ENCODE results near the gene HOXC5. TPM values are rescaled to one million over a fixed set of nuclear protein-coding genes. Genes with fewer than 3 reads are reported as not detected.

HOXC5 gene
- total RNA-seq, 1 donor from 2014 or later = not detected

GRCh38 chr12:54045868-54046521 lies 13.1 kb downstream of the HOXC5 start:
- DNase-seq (ENCODE audit: low read depth in 2 of 2) = no peak

- no peak for DNase-seq (ENCODE audit: low read depth in 2 of 2)
Measured at GRCh38 chr12:54046809-54047159, 13.9 kb downstream of the HOXC5 start.

GRCh38 chr12:54047160-54047963 lies 14.5 kb downstream of the HOXC5 start:
- no peak for DNase-seq (ENCODE audit: low read depth in 2 of 2)

- DNase-seq (ENCODE audit: low read depth in 2 of 2) = no peak
Measured at GRCh38 chr12:54047964-54048303, 15.1 kb downstream of the HOXC5 start.

- DNase-seq (ENCODE audit: low read depth in 2 of 2) = no peak
Measured at GRCh38 chr12:54048406-54049093, 15.7 kb downstream of the HOXC5 start.

GRCh38 chr12:54049108-54049507 lies 16.3 kb downstream of the HOXC5 start:
- no peak for DNase-seq (ENCODE audit: low read depth in 2 of 2)

GRCh38 chr12:54050482-54050810 lies 17.6 kb downstream of the HOXC5 start:
- DNase-seq (ENCODE audit: low read depth in 2 of 2) = no peak

- no peak for DNase-seq (ENCODE audit: low read depth in 2 of 2)
Measured at GRCh38 chr12:54051026-54051842, 18.4 kb downstream of the HOXC5 start.

- DNase-seq (ENCODE audit: low read depth in 2 of 2) = no peak
Measured at GRCh38 chr12:54051874-54052437, 19.1 kb downstream of the HOXC5 start.

GRCh38 chr12:54052438-54053002 lies 19.7 kb downstream of the HOXC5 start:
- no peak for DNase-seq (ENCODE audit: low read depth in 2 of 2)

GRCh38 chr12:54053003-54053750 lies 20.3 kb downstream of the HOXC5 start:
- DNase-seq (ENCODE audit: low read depth in 2 of 2) = no peak

GRCh38 chr12:54053751-54054741 lies 21.2 kb downstream of the HOXC5 start, which contains the start of gene HOXC4:
TSS of gene HOXC4 (plus strand) at chr12:54053835. CDS start at chr12:54053923, 88 bp downstream.
- DNase-seq (ENCODE audit: low read depth in 2 of 2) = no peak

GRCh38 chr12:54054742-54055194 lies 21.9 kb downstream of the HOXC5 start:
- DNase-seq (ENCODE audit: low read depth in 2 of 2) = no peak

GRCh38 chr12:54055552-54055951 lies 22.7 kb downstream of the HOXC5 start:
- DNase-seq (ENCODE audit: low read depth in 2 of 2) = no peak

- DNase-seq (ENCODE audit: low read depth in 2 of 2) = no peak
Measured at GRCh38 chr12:54056110-54056509, 23.3 kb downstream of the HOXC5 start.

- DNase-seq (ENCODE audit: low read depth in 2 of 2) = no peak
Measured at GRCh38 chr12:54058128-54058768, 25.4 kb downstream of the HOXC5 start.

GRCh38 chr12:54059668-54060067 lies 26.8 kb downstream of the HOXC5 start:
- DNase-seq (ENCODE audit: low read depth in 2 of 2) = no peak

- DNase-seq (ENCODE audit: low read depth in 2 of 2) = no peak
Measured at GRCh38 chr12:54060174-54060974, 27.5 kb downstream of the HOXC5 start.
